Thoracic aorta (tissue), 2 donors: ENCODE measurements around the gene SRC. TPM values are rescaled to one million over a fixed set of nuclear protein-coding genes. Genes with fewer than 3 reads are reported as not detected.

ENCODE experiments used
- ATAC-seq: fragments of 150-250 bp; one replicate; pipeline ENCODE4 v1.8.0; 2017; ENCODE audit warnings: low read depth; ENCODE audit not compliant: insufficient number of reproducible peaks, low FRiP score
- DNase-seq: peaks from one replicate; pipeline ENCODE4 v3.0.0-alpha.2; 2020; ENCODE audit warnings: low spot score
- H3K27ac ChIP-seq, 2 donors: fragments of 200-600 bp; sonication (generic); 1 replicate in 1 of 2; 2 replicates in 1 of 2; pipeline ENCODE4 v1.5.1; 2016; ENCODE audit warnings: mild to moderate bottlenecking in 2 of 2, moderate library complexity in 2 of 2
- H3K27me3 ChIP-seq: fragments of 200-600 bp; sonication (generic); replicated peaks from 2 replicates; pipeline ENCODE4 v1.6.0; 2016; ENCODE audit warnings: mild to moderate bottlenecking; ENCODE audit not compliant: insufficient read depth
- H3K36me3 ChIP-seq: fragments of 200-600 bp; sonication (generic); one replicate; pipeline ENCODE4 v1.5.1; 2016
- H3K4me1 ChIP-seq, 2 donors: fragments of 200-600 bp; sonication (generic); 1 replicate in 1 of 2; 2 replicates in 1 of 2; pipeline versions ENCODE4 v1.5.1 to v1.6.0; 2016; ENCODE audit warnings: low read depth in 2 of 2, mild to moderate bottlenecking in 1 of 2; ENCODE audit not compliant: control insufficient read depth in 1 of 2
- H3K4me3 ChIP-seq: fragments of 200-600 bp; sonication (generic); 2 replicates; pipeline ENCODE4 v1.5.1; 2016; ENCODE audit warnings: mild to moderate bottlenecking
- H3K9me3 ChIP-seq: fragments of 200-600 bp; sonication (generic); 2 replicates; pipeline ENCODE4 v1.5.1; 2016
- total RNA-seq, 2 donors: library from RNA; depleted of rRNA; stranded (reverse); fragments of >200 nt; gene quantifications; one replicate each; pipeline versions ENCODE4 v1.1.0 to v1.2.3, GENCODE V29; 2016
- TF ChIP-seq, protein P1 (sequence below): fragments of 200-600 bp; sonication (generic); IDR thresholded peaks from one replicate; pipeline ENCODE4 v1.5.1; 2019; ENCODE audit warnings: antibody characterized with exemption

Gene SRC
- total RNA-seq, 2 donors from 2014 or later, result 80.3 to 89.0 TPM

DNA sequence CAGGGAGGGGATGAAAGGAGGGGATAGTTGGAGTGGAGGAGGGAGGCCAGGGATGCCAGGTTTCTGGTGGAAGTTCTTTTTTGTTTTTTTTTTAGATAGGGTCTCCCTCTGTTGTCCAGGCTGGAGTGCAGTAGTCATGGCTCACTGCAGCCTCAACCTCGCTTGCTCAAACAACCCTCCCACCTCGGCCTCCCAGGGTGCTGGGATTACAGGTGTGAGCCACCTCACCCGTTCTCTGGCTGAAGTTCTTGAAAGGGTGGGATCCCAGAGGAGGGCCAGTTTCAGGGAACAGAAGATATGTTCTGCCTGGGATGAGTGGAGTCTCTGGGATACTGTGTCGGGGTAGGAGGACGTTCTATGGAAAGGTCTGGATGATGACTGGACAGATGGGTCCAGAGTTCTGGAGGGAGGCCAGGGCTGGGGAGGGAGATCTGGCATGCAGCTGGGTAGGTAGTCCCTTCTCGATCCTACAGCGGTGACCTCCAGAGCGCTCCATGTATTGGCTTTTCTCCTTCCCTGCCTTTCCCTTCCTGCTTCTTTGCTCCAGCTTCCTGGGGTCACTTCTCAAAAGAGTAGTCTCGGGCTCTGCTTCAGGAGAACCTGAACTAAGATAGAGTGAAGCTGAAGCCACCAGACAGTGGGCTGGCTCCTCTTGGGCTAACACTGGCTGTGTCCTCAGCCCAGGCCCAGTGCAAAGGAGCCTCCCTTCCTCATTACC, 12.7 kb upstream of the SRC start:
- Histone ChIP-seq H3K4me1 (peaks cover 2 to 5% of the 10 kb centered on the region in 2 donors), H3K36me3 (no peaks in the 10 kb centered on the region), H3K4me3 (no peak overlapping the region), H3K27me3 (no peaks in the 10 kb centered on the region), H3K9me3 (no peaks in the 10 kb centered on the region), H3K27ac (no peak overlapping the region)
- TF ChIP-seq, protein P1, sequence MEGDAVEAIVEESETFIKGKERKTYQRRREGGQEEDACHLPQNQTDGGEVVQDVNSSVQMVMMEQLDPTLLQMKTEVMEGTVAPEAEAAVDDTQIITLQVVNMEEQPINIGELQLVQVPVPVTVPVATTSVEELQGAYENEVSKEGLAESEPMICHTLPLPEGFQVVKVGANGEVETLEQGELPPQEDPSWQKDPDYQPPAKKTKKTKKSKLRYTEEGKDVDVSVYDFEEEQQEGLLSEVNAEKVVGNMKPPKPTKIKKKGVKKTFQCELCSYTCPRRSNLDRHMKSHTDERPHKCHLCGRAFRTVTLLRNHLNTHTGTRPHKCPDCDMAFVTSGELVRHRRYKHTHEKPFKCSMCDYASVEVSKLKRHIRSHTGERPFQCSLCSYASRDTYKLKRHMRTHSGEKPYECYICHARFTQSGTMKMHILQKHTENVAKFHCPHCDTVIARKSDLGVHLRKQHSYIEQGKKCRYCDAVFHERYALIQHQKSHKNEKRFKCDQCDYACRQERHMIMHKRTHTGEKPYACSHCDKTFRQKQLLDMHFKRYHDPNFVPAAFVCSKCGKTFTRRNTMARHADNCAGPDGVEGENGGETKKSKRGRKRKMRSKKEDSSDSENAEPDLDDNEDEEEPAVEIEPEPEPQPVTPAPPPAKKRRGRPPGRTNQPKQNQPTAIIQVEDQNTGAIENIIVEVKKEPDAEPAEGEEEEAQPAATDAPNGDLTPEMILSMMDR, result no peak
- DNase-seq, result no peak
- no peak for ATAC-seq

DNA sequence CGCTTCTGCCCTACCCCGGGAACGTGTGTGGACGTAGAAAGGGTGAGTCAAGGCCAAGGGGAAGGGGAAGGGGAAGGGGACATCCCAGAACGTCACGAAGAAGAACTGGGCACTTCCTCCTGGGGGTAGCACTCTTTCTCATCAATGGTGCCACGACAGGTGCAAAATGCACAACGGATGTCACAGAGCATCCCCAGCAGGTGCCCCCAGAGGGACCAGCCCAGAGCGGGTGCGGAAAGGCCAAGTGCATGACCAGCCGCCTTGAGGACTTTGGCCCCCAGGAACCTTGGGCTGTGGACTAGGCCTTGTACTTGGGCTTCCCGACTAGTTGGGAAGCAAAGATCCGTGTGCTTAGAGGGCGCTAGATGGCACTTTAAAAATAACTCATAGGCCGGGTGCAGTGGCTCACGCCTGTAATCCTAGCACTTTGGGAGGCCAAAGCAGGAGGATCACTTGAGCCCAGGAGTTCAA, 12.1 kb upstream of the SRC start:
- TF ChIP-seq, protein P1, result no peak
- ATAC-seq (no peak), DNase-seq (no peak)
- H3K27ac ChIP-seq, result no peak overlapping the region
- H3K9me3 ChIP-seq, result no peaks in the 10 kb centered on the region
- H3K4me3 ChIP-seq, result no peak overlapping the region
- H3K36me3 ChIP-seq, result no peaks in the 10 kb centered on the region
- peaks cover 0 to 2% of the 10 kb centered on the region in 2 donors for H3K4me1 ChIP-seq
- no peaks in the 10 kb centered on the region for H3K27me3 ChIP-seq

DNA sequence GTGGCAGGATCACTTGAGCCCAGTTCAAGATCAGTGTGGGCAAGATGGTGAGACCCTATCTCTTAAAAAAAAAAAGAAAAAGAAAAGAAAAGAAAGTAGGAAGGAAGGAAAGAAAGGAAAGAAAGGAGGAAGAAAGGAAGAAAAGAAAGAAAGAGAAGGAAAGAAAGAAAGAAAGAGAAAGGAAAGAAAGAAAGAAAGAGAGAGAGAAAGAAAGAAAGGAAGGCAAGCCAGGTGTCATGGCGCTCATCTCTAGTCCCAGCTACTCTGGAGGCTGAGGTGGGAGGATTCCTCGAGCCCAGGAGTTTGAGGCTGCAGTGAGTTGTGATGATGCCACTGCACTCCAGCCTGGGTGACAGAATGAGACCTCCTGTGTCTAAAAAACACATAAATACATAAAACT, 11.5 kb upstream of the SRC start:
- peaks cover 0 to 2% of the 10 kb centered on the region in 2 donors for H3K4me1 ChIP-seq
- H3K4me3 ChIP-seq, result no peak overlapping the region
- DNase-seq (no peak), ATAC-seq (no peak)
- no peaks in the 10 kb centered on the region for H3K36me3 ChIP-seq
- TF ChIP-seq, protein P1, result no peak
- H3K9me3 ChIP-seq, result no peaks in the 10 kb centered on the region
- no peaks in the 10 kb centered on the region for H3K27me3 ChIP-seq
- no peak overlapping the region for H3K27ac ChIP-seq

DNA sequence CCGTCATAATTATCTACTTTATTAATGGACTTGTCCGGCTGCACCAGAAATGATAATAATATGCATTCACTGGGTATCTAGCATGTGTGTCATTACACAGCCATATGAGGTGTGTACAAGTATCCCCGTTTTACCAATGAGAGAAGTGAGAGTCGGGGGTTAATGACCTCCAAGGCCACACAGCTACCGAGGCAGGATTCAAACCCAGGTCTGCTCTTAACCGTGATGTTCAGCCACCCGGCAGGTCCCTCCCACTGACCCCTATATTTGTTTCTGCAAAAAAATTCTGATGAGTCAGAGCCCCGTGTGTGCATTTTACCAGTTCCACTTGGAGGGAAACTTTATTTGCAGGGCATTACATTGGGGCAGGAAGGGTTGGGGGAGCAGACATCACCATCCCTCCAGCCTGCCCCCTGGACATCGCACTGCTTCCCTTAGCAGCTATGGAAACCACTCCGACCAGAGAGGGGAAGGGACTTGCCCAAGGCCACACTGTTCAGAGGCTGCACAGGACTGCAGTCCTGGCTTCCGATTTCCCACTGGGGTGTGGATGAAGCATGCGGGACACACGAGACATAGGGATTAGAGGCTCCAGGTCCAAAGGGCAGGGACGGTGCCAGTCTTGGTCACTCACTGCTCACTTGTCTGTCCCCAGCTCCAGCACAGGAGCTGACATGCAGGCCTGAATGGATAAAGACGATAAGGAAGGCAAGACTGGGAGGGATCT, 10.1 kb upstream of the SRC start:
- Histone ChIP-seq H3K9me3 (no peaks in the 10 kb centered on the region), H3K27me3 (no peaks in the 10 kb centered on the region), H3K27ac (no peak overlapping the region), H3K4me3 (no peak overlapping the region), H3K36me3 (no peaks in the 10 kb centered on the region), H3K4me1 (peaks cover 0 to 2% of the 10 kb centered on the region in 2 donors)
- DNase-seq, result no peak
- TF ChIP-seq, protein P1, result no peak
- ATAC-seq, result no peak

DNA sequence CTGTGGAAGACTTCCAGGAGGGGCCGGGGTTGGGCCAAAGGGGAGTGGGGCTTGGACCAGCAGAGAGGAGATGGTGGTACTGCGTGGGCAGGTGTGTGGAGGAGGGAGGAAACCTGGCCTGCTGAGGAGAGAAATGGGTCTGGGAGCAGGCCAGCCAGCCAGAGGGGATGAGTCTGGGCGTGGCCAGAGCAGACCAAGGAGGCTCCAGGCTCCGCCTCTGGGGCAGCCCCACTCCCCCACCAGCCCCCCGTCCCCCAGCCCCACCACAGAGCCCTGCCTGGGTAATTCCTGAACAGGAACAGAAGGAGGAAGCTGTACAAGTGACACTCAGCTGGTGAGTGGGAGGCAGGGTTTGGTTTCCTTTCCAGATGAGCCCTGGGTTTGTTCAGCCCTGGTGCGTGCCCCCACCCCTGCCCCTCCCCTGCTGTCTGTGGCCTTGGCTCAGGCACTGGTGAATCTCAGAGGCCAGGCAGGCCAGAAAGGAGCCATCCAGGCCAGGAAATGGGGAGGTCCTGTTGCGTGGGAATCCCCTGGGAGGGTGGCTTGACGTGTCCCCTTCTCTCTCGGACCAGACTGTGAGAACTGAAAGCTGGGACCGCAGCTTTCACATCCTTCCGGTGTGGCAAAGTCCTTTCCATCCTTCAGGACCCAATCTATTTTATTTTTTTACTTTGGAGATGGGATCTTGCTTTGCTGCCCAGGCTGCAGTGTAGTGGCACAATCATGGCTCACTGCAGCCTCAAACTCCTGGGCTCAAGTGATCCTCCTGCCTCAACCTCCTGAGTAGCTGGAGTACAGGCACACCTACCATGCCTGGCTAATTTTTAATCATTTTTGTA, 9.4 kb upstream of the SRC start:
- Histone ChIP-seq H3K9me3 (no peaks in the 10 kb centered on the region), H3K27me3 (no peaks in the 10 kb centered on the region), H3K4me1 (peaks cover 0 to 2% of the 10 kb centered on the region in 2 donors), H3K36me3 (no peaks in the 10 kb centered on the region), H3K27ac (no peak overlapping the region), H3K4me3 (peak overlapping the region; percentile 43)
- TF ChIP-seq, protein P1, result no peak
- no peak for DNase-seq
- no peak for ATAC-seq
